GM18870 (cell line): Measurements from ENCODE around the gene SCARF2.
"Not testable (repeated sequence)": the region's sequence is repeated elsewhere in the genome, so short reads cannot be mapped to it uniquely, and the experiment has no call there.

ENCODE experiments used
- ATAC-seq: cut with Tn5 transposase; IDR thresholded peaks from one replicate; pipeline ENCODE4 v1.9.1; 2021; ENCODE audit warnings: moderate library complexity; ENCODE audit not compliant: unreplicated experiment

Gene SCARF2

GRCh38 chr22:20396639-20397038 is 41.0 kb downstream of the SCARF2 start:
- no peak for ATAC-seq

DNA sequence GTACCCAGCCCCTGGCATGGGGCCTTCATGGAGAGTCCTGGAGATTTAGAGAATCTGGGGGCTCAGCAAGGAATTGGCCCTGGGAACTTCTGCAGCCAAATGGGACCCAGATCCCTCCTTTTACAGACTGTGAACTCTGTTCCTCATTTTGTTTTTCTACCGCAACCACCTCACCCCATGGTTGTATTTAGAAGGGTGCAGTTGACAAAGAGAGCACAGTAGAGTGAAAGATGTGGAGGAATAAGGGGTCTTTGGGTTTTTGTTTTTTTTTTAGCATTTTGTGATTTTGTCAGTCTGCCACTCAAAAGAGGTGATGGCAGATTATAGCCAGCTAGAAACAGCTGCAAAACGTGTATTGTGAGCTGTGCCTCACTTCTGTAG is 41.7 kb downstream of the SCARF2 start:
- no peak for ATAC-seq

- ATAC-seq = no peak
Measured at GRCh38 chr22:20395181-20395906, 42.3 kb downstream of the SCARF2 start.

DNA sequence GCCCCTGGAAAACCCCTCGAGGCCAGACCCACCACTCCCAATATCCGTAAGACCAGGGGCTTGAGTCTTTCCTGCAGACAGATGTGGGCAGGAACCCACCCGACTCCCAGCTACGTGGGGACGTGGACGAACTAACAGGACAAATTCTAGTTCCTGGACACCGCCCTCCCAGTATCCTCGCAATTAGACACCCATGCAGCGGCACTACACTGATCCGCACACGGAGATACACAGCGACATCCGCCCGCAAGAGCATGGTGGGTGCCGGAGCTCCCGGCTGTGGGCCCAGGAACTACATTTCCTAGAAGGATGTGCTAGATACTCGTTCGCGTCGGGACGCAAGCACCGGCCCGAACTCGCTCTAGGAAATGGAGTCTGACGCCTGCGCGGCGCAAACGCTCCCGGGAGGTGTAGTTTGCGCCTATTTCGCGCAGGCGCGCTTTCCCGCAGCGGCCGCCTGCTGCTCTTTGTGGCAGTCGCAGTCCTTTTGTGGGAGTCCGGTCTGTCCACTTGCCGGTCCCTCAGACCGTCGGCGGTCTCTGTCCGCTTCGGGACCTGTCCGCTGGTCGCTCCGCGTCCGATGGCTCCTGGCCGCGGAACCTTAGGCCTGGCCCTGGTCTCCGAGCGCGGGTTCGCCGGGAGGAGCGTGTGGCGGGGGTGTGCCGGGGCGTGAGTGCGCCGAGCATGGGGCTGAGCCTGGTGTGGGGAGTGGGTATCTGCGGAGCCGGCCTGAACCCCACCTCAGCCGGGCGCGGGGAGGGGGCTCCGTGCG is 43.7 kb downstream of the SCARF2 start, which contains the start of gene ZNF74:
Gene ZNF74, plus strand, starts transcription at position 447 of the 772 bp plus-strand sequence. CDS start 478 bp downstream, outside the sequence.
- ATAC-seq = no peak

DNA sequence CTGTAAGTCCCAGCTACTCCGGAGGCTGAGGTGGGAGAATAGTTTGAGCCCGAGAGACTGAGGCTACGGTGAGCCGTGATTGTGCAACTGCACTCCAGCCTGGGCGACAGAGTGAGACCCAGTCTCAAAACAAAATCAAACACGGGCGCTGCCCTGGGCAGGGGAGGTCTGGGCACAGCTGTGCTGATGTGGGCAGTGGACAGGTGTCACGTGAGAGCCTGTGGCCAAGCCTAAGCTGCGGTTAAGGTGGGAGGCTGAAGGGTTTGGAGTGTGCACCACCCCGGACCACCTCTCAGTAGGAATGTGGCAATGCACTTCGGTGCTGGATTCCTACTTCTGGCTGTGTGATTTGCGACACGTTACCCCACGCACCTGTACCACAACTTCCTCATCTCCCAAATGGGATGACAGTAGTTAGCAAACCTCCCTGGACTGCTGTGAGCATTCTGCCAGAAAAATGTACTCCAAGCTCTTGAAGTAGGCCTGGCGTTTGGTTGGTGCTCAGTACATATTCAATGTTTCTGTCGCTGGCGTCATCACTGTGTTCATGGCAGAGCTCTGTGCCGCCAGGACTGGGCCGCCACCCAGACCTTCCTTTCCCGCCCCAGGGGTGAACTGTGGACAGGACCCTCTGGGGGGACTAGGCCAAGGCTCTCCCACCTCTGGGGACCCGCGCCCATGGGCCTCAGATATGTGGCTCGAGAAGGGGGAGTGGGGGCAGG is 44.5 kb downstream of the SCARF2 start:
- no peak for ATAC-seq

GRCh38 chr22:20392365-20392881 is 45.2 kb downstream of the SCARF2 start:
- not testable (repeated sequence) for ATAC-seq

GRCh38 chr22:20391222-20391621 is 46.4 kb downstream of the SCARF2 start:
- no peak for ATAC-seq

- no peak for ATAC-seq
Measured at GRCh38 chr22:20390394-20390907, 47.2 kb downstream of the SCARF2 start.

GRCh38 chr22:20389288-20389687 is 48.3 kb downstream of the SCARF2 start:
- no peak for ATAC-seq

DNA sequence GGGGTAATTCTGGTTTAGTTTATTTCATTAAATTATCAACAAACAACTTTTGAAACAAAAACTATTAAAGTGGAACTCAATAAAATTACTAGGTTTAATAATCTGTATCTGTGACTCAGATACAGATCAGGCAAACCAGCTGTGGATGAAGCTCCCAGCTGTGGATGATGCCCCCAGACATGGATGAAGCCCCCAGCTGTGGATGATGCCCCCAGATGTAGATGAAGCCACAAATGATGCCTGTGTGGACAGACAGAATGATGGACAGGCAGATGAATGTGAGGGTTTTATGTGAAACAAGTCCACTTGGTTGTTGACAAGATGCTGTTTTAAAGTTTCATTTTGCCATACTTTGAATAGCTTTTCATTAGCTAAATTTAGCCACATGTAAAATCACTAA is 49.4 kb downstream of the SCARF2 start:
- ATAC-seq = no peak

DNA sequence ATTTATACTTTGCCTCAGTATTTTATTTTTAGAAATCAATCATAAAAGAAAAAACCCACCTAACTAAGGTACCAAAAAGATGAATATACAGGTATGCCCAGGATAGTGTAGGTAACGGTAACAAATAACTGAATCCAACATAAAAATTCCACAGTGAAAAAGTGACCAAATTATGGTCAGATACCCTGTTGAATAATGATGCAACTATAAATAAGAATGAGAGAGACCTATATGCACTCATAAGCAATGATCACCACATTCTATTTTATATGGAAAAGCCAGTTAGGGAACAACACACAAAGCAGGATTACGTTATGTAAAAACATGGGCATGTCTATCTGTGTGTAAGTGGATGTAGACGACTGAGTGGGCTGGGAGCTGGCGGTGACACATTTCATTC is 50.7 kb downstream of the SCARF2 start:
- ATAC-seq = no peak

- ATAC-seq = no peak
Measured at GRCh38 chr22:20386336-20386735, 51.3 kb downstream of the SCARF2 start.

DNA sequence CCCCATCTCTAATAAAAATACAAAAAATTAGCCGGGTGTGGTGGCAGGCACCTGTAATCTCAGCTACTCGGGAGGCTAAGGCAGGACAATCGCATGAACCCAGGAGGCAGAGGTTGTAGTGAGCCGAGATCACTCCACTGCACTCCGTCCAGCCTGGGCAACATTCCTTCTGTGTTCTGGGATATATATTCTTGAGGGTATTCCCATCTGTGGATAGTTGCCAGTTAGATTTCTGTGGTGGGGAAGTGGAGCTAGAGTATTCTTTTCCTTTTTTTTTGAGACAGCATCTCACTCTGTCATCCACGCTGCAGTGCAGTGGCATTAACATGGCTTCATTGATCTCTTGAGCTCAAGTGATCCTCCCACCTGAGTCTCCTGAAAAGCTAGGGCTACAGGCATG is 52.8 kb downstream of the SCARF2 start:
- ATAC-seq = no peak

DNA sequence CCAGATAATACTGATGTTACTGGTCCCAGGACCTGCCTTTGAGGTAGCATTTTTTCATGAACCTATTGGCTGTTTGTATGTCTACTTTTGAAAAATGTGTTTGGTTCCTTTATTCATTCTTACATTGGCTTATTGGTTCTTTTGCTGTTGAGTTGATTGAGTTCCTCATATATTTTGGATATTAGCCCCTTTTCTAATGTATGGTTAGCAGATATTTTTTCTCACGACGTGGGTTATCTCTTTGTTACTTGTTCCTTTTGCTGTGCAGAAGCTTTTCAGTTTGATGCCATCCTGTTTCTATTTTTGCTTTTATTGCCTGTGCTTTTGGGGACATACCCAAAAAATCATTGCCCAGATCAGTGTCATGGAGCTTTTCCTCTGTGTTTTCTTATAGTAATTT is 53.5 kb downstream of the SCARF2 start:
- ATAC-seq = no peak

GRCh38 chr22:20383538-20383937 is 54.1 kb downstream of the SCARF2 start:
- no peak for ATAC-seq

GRCh38 chr22:20380486-20380885 is 57.1 kb downstream of the SCARF2 start:
- ATAC-seq = no peak

DNA sequence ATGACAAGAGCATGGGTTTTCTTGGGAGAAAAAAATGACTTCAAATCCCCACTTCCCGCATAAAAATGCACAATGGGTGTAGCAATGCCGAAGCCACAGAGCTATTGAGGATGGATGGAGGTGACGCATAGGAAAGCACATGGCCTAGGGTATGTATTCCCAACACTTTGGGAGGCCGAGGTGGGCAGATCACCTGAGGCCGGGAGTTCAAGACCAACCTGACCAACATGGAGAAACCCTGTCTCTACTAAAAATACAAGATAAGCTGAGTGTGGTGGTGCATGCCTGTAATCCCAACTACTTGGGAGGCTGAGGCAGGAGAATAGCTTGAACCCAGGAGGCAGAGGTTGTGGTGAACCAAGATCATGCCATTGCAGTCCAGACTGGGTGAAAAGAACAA is 58.9 kb downstream of the SCARF2 start:
- not testable (repeated sequence) for ATAC-seq

- no peak for ATAC-seq
Measured at GRCh38 chr22:20378110-20378509, 59.5 kb downstream of the SCARF2 start.

DNA sequence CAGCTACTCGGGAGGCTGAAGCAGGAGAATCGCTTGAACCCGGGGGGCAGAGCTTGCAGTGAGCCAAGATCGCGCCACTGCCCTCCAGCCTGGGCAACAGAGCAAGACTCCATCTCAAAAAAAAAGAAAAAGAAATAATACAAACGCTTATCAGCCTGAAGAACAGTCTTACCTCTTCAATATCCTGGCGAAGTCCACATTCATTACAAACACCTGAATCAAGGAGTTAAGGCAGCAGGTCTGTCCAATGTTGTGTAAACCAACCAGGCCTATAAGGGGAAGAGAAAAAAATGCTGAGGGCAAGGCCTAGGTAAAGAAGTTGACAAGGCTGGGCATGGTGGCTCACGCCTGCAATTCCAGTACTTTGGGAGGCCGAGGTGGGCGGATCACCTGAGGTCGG is 60.6 kb downstream of the SCARF2 start:
- ATAC-seq = not testable (repeated sequence)

DNA sequence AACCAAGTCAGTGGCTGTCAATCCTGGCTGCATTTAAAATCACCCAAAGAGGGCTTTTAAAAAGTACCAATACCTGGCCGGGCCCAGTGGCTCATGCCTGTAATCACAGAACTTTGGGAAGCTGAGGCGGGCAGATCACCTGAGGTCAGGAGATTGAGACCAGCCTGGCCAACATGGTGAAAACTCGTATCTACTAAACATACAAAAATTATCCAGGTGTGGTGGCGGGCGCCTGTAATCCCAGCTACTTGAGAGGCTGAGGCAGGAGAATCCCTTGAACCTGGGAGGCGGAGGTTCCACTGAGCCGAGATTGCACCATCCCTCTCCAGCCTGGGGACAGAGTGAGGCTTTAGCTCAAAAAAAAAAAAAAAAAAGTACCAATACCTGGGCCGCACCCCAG is 61.3 kb downstream of the SCARF2 start:
- ATAC-seq = not testable (repeated sequence)
